Measurements from ENCODE around the gene IMMP2L. TPM values are rescaled to one million over a fixed set of nuclear protein-coding genes. Genes with fewer than 3 reads are reported as not detected.

Gene IMMP2L
- total and polyA plus RNA-seq, 3 experiments from 2014 or later, result 13.7 to 23.5 (median 18.0) TPM

- no peaks in the 10 kb centered on the region for H3K27me3 Mint-ChIP-seq
- Histone ChIP-seq H3K4me3 (ENCODE audit: low read length) (no peak overlapping the region), H3K9me3 (ENCODE audit: low read length) (no peaks in the 10 kb centered on the region), H3K27me3 (ENCODE audit: insufficient read depth, low read length, poor library complexity, severe bottlenecking) (no peaks in the 10 kb centered on the region), H3K27ac (ENCODE audit: low read depth, low read length) (no peak overlapping the region), H3K36me3 (ENCODE audit: insufficient read depth, low read length) (no peaks in the 10 kb centered on the region), H3K4me1 (ENCODE audit: insufficient read depth, low read length) (no peaks in the 10 kb centered on the region)
- no peaks in the 10 kb centered on the region for H3K36me3 Mint-ChIP-seq
- CTCF ChIA-PET, result no interaction called here
- H3K4me3 Mint-ChIP-seq, result no peak overlapping the region
- H3K4me1 Mint-ChIP-seq, result peaks cover 2 to 12% (median 3%) of the 10 kb centered on the region in 3 donors
- H3K9me3 Mint-ChIP-seq, result no peaks in the 10 kb centered on the region
- POLR2A ChIA-PET, result no interaction called here
- H3K27ac Mint-ChIP-seq, result no peak overlapping the region
- DNase-seq, result no peak
Observed at GRCh38 chr7:111049971-111050680, 512.2 kb downstream of the IMMP2L start.

- Histone ChIP-seq H3K4me1 (ENCODE audit: insufficient read depth, low read length) (no peaks in the 10 kb centered on the region), H3K9me3 (ENCODE audit: low read length) (no peaks in the 10 kb centered on the region), H3K27ac (ENCODE audit: low read depth, low read length) (no peak overlapping the region), H3K4me3 (ENCODE audit: low read length) (no peak overlapping the region), H3K27me3 (ENCODE audit: insufficient read depth, low read length, poor library complexity, severe bottlenecking) (no peaks in the 10 kb centered on the region), H3K36me3 (ENCODE audit: insufficient read depth, low read length) (no peaks in the 10 kb centered on the region)
- Mint-ChIP-seq H3K36me3 (no peaks in the 10 kb centered on the region), H3K4me3 (no peak overlapping the region), H3K9me3 (no peaks in the 10 kb centered on the region), H3K4me1 (peaks cover 0 to 3% (median 2%) of the 10 kb centered on the region in 3 donors), H3K27ac (no peak overlapping the region), H3K27me3 (no peaks in the 10 kb centered on the region)
- DNase-seq, result no peak
- POLR2A ChIA-PET, result no interaction called here
- CTCF ChIA-PET, result no interaction called here
Observed at GRCh38 chr7:111047595-111047994, 514.7 kb downstream of the IMMP2L start.

GRCh38 chr7:111045449-111045848 lies 516.8 kb downstream of the IMMP2L start:
- Mint-ChIP-seq H3K4me3 (no peak overlapping the region), H3K27ac (no peak overlapping the region), H3K27me3 (no peaks in the 10 kb centered on the region), H3K9me3 (no peaks in the 10 kb centered on the region), H3K4me1 (peaks cover 0 to 4% (median 3%) of the 10 kb centered on the region in 3 donors), H3K36me3 (no peaks in the 10 kb centered on the region)
- CTCF ChIA-PET, result no interaction called here
- Histone ChIP-seq H3K4me3 (ENCODE audit: low read length) (no peak overlapping the region), H3K27ac (ENCODE audit: low read depth, low read length) (no peak overlapping the region), H3K9me3 (ENCODE audit: low read length) (no peaks in the 10 kb centered on the region), H3K36me3 (ENCODE audit: insufficient read depth, low read length) (no peaks in the 10 kb centered on the region), H3K4me1 (ENCODE audit: insufficient read depth, low read length) (no peaks in the 10 kb centered on the region), H3K27me3 (ENCODE audit: insufficient read depth, low read length, poor library complexity, severe bottlenecking) (no peaks in the 10 kb centered on the region)
- POLR2A ChIA-PET, result no interaction called here
- no peak for DNase-seq

GRCh38 chr7:111043561-111043960 lies 518.7 kb downstream of the IMMP2L start:
- no peak for DNase-seq
- no peaks in the 10 kb centered on the region for H3K9me3 Mint-ChIP-seq
- H3K36me3 ChIP-seq (ENCODE audit: insufficient read depth, low read length), result no peaks in the 10 kb centered on the region
- H3K27me3 Mint-ChIP-seq, result no peaks in the 10 kb centered on the region
- no peaks in the 10 kb centered on the region for H3K9me3 ChIP-seq (ENCODE audit: low read length)
- H3K4me1 Mint-ChIP-seq, result peaks cover 0 to 4% (median 3%) of the 10 kb centered on the region in 3 donors
- H3K27me3 ChIP-seq (ENCODE audit: insufficient read depth, low read length, poor library complexity, severe bottlenecking), result no peaks in the 10 kb centered on the region
- CTCF ChIA-PET, result no interaction called here
- no peak overlapping the region for H3K4me3 Mint-ChIP-seq
- POLR2A ChIA-PET, result interaction anchor here (0.6 kb wide), 1 partner anchor 47 kb away, joined by 9 read pairs; no protein-coding TSS in a partner anchor
- H3K27ac ChIP-seq (ENCODE audit: low read depth, low read length), result no peak overlapping the region
- H3K27ac Mint-ChIP-seq, result no peak overlapping the region
- no peak overlapping the region for H3K4me3 ChIP-seq (ENCODE audit: low read length)
- H3K36me3 Mint-ChIP-seq, result no peaks in the 10 kb centered on the region
- no peaks in the 10 kb centered on the region for H3K4me1 ChIP-seq (ENCODE audit: insufficient read depth, low read length)

DNA sequence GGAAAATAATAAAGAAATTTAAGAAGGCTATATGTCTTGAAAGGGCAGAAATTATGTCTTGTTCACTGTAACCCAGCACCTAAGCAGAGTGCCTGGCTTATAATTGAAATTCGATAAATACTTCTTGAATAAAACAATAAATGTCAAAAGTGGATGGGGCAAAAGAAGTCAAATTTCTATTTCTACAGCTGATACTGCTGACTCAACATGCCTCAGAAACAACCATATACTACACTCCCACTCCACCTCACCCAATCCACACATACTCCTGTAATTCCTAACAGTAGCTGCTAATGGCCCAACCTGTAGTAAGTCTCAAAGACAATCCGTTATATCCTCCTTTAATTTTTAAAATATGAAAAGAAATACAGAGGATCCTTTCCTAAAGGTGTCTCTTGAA lies 519.5 kb downstream of the IMMP2L start:
- Mint-ChIP-seq H3K27me3 (no peaks in the 10 kb centered on the region), H3K36me3 (no peaks in the 10 kb centered on the region), H3K4me1 (peaks cover 0 to 7% (median 0%) of the 10 kb centered on the region in 3 donors), H3K9me3 (no peaks in the 10 kb centered on the region), H3K4me3 (no peak overlapping the region), H3K27ac (no peak overlapping the region)
- Histone ChIP-seq H3K27me3 (ENCODE audit: insufficient read depth, low read length, poor library complexity, severe bottlenecking) (no peaks in the 10 kb centered on the region), H3K4me3 (ENCODE audit: low read length) (no peak overlapping the region), H3K9me3 (ENCODE audit: low read length) (no peaks in the 10 kb centered on the region), H3K4me1 (ENCODE audit: insufficient read depth, low read length) (no peaks in the 10 kb centered on the region), H3K36me3 (ENCODE audit: insufficient read depth, low read length) (no peaks in the 10 kb centered on the region), H3K27ac (ENCODE audit: low read depth, low read length) (no peak overlapping the region)
- ChIA-PET CTCF (no interaction called here), POLR2A (no interaction called here)
- no peak for DNase-seq

DNA sequence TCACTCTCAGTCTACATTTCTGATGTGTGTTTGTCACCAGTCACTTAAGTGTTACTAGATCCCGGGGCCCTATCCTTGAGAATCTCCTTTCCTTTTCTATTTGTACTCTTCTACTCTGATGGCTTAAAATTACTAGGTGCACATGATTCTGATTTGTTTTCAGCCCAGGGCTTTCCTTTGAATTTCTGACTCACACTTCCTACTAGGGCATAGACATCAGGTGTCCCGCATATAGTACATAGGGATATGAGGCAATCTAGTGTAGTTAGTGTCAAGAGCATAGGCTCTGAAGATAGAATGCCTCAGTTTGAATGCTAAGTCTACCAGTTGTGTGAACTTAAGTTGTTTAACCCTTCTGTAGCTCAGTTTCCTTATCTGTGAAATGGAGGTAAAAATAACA lies 520.7 kb downstream of the IMMP2L start:
- Histone ChIP-seq H3K4me3 (ENCODE audit: low read length) (no peak overlapping the region), H3K9me3 (ENCODE audit: low read length) (no peaks in the 10 kb centered on the region), H3K36me3 (ENCODE audit: insufficient read depth, low read length) (no peaks in the 10 kb centered on the region), H3K27me3 (ENCODE audit: insufficient read depth, low read length, poor library complexity, severe bottlenecking) (no peaks in the 10 kb centered on the region), H3K4me1 (ENCODE audit: insufficient read depth, low read length) (no peaks in the 10 kb centered on the region), H3K27ac (ENCODE audit: low read depth, low read length) (no peak overlapping the region)
- Mint-ChIP-seq H3K4me1 (peaks cover 0 to 7% (median 0%) of the 10 kb centered on the region in 3 donors), H3K27me3 (no peaks in the 10 kb centered on the region), H3K4me3 (no peak overlapping the region), H3K9me3 (no peaks in the 10 kb centered on the region), H3K36me3 (no peaks in the 10 kb centered on the region), H3K27ac (no peak overlapping the region)
- DNase-seq, result no peak
- POLR2A ChIA-PET, result no interaction called here
- CTCF ChIA-PET, result no interaction called here

DNA sequence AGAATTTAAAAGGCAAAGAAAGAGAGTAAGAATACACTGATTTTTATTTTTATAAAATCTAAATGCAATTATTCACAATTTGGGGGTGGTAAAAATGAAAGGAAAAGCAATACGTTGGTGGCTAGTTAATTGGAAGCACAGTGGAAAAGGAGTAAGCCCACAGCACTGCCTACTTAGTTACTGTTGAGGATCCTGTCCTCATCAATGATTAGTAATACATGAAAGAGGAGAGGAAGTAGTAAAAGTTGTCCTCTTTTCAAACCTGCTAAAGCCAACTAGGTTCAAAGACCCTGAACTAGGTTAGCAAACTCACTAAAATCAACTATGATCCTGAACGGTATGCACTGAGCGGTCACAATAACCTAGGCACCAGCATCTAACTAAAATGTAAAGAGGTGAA lies 524.1 kb downstream of the IMMP2L start:
- DNase-seq, result no peak
- CTCF ChIA-PET, result no interaction called here
- Mint-ChIP-seq H3K4me1 (peaks cover 0 to 7% (median 0%) of the 10 kb centered on the region in 3 donors), H3K36me3 (no peaks in the 10 kb centered on the region), H3K27me3 (no peaks in the 10 kb centered on the region), H3K4me3 (no peak overlapping the region), H3K27ac (no peak overlapping the region), H3K9me3 (no peaks in the 10 kb centered on the region)
- no peaks in the 10 kb centered on the region for H3K9me3 ChIP-seq (ENCODE audit: low read length)
- POLR2A ChIA-PET, result no interaction called here
- no peaks in the 10 kb centered on the region for H3K4me1 ChIP-seq (ENCODE audit: insufficient read depth, low read length)
- no peak overlapping the region for H3K27ac ChIP-seq (ENCODE audit: low read depth, low read length)
- no peaks in the 10 kb centered on the region for H3K36me3 ChIP-seq (ENCODE audit: insufficient read depth, low read length)
- H3K27me3 ChIP-seq (ENCODE audit: insufficient read depth, low read length, poor library complexity, severe bottlenecking), result no peaks in the 10 kb centered on the region
- no peak overlapping the region for H3K4me3 ChIP-seq (ENCODE audit: low read length)

DNA sequence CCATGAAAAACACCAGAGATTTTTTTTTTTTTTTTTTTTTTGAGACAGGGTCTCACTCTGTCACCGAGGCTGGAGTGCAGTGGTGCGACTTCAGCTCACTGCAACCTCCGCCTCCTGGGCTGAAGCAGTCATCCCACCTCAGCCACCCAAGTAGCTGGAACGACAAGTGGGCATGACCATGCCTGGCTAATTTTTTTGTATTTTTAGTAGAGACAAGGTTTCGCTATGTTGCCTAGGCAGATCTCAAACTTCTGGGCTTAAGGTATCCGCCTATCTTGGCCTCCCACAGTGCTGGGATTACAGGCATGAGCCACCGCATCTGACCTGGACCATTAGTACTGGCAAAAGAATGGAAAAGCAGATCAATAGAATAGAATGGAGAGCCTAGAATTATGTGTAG lies 530.4 kb downstream of the IMMP2L start:
- no peaks in the 10 kb centered on the region for H3K27me3 Mint-ChIP-seq
- peaks cover 0 to 2% (median 0%) of the 10 kb centered on the region in 3 donors for H3K36me3 Mint-ChIP-seq
- peaks cover 23 to 33% (median 30%) of the 10 kb centered on the region in 3 donors for H3K4me1 Mint-ChIP-seq
- Histone ChIP-seq H3K4me3 (ENCODE audit: low read length) (no peak overlapping the region), H3K27me3 (ENCODE audit: insufficient read depth, low read length, poor library complexity, severe bottlenecking) (no peaks in the 10 kb centered on the region), H3K36me3 (ENCODE audit: insufficient read depth, low read length) (no peaks in the 10 kb centered on the region), H3K4me1 (ENCODE audit: insufficient read depth, low read length) (peaks cover 29% of the 10 kb centered on the region), H3K27ac (ENCODE audit: low read depth, low read length) (no peak overlapping the region), H3K9me3 (ENCODE audit: low read length) (no peaks in the 10 kb centered on the region)
- no peak overlapping the region for H3K27ac Mint-ChIP-seq
- DNase-seq, result no peak
- H3K4me3 Mint-ChIP-seq, result no peak overlapping the region
- ChIA-PET POLR2A (interaction anchor here (0.6 kb wide), 1 partner anchor 62 kb away, joined by 3 read pairs; no protein-coding TSS in a partner anchor), CTCF (no interaction called here)
- H3K9me3 Mint-ChIP-seq, result no peaks in the 10 kb centered on the region
